Measurements from ENCODE around the gene PICK1. TPM values are rescaled to one million over a fixed set of nuclear protein-coding genes. Genes with fewer than 3 reads are reported as not detected.

Gene PICK1
- total and polyA plus RNA-seq, 2 of the 8 experiments (the other 6 are each of a cell fraction or from before 2014, with no cell fraction given) = 20.4 to 22.9 TPM

DNA sequence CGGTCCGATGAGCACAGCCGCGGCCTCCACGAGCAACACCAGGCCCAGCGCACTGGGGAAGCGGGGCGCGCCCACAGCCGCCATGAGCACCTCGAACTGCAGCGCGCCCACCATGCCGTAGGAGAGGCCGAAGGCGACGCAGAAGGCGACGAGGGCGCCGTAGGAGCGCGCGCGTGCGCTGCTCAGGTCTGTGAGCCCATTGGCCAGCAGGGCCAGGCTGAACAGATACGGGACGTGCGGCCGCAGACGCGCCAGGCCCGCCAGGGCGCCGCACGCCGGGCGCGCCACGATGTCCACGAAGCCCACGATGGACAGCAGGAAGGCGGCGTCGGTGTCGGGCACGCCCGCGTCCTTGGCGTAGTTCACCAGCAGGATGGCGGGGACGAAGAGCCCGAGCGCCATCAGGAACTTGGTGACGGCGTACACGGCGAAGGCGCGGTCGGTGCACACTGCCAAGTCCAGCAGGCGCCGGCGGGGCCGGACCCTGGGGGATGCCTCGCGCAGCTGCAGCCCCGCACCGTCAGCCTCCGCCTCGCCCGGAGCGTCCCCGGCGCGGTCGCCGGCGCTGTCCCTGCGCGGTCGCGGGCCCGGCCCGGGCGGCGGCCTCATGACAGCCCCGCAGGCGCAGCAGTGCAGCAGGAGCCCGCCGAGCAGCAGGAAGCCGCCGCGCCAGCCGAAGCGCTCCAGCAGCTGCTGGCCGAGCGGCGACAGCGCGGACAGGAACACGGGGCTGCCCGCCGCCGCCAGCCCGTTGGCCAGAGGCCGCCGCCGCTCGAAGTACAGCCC is 23.8 kb downstream of the PICK1 start:
- Histone ChIP-seq H4K20me1 (replicated peaks in 1 of 2; ENCODE audit: control insufficient read depth in 1 of 2, insufficient read depth in 2 of 2, low read length in 2 of 2) (peaks cover 0 to 1% of the 10 kb centered on the region in 2 experiments), H4K91ac (replicated peaks; ENCODE audit: insufficient read length, low read length) (peak overlapping the region; percentile 89), H3K79me1 (ENCODE audit: low read depth, low read length) (no peaks in the 10 kb centered on the region), H3K4me2 (ENCODE audit: insufficient read depth in 1 of 2, low read depth in 2 of 2, low read length in 2 of 2) (peak overlapping the region; percentile 66 to 80), H3K27ac (ENCODE audit: low read depth, low read length) (no peak overlapping the region), H3K14ac (ENCODE audit: insufficient read length) (no peak overlapping the region), H3K27me3 (replicated peaks in 1 of 4; ENCODE audit: control insufficient read depth in 3 of 4, extremely low read depth in 1 of 4, insufficient read depth in 3 of 4, low read length in 3 of 4) (peaks cover 7 to 37% (median 33%) of the 10 kb centered on the region in 4 experiments), H2AFZ (ENCODE audit: low read length) (peak overlapping the region; percentile 86; the same call in 1 of the 2 replicates), H3K4ac (replicated peaks; ENCODE audit: insufficient read length, low read depth, low read length) (peak overlapping the region; percentile 21), H3K36me3 (ENCODE audit: control insufficient read depth in 2 of 4, insufficient read depth in 4 of 4, low read length in 3 of 4) (no peaks in the 10 kb centered on the region), H2BK12ac (ENCODE audit: low read depth, low read length) (peak overlapping the region; percentile 77; the same call in 1 of the 2 replicates), H3K4me1 (replicated peaks in 1 of 4; ENCODE audit: control insufficient read depth in 3 of 4, insufficient read depth in 4 of 4, low read length in 3 of 4) (peaks cover 0 to 25% (median 18%) of the 10 kb centered on the region in 4 experiments; a peak in 6 of 7 replicates), H2BK5ac (ENCODE audit: low read depth, low read length) (no peak overlapping the region), H3K9me3 (ENCODE audit: insufficient read depth in 2 of 2, low read depth in 1 of 2, low read length in 1 of 2) (no peaks in the 10 kb centered on the region), H2BK20ac (ENCODE audit: low read length) (0 out of 2 replicates have a peak overlapping the region, but pooled peaks have one; percentile 80), H3K56ac (replicated peaks; ENCODE audit: insufficient read length, low read depth, low read length) (no peak overlapping the region), H4K8ac (ENCODE audit: extremely low read depth, insufficient read depth, low read length) (peak overlapping the region; percentile 86), H3K23ac (ENCODE audit: insufficient read length) (no peak overlapping the region), H4K5ac (ENCODE audit: insufficient read length, low read depth, low read length) (peak overlapping the region; percentile 54), H3K9ac (replicated peaks in 1 of 4; ENCODE audit: extremely low read depth in 1 of 4, low read depth in 3 of 4, low read length in 3 of 4) (no peak overlapping the region), H2BK120ac (replicated peaks; ENCODE audit: low read depth, low read length) (no peak overlapping the region), H3K23me2 (ENCODE audit: low read depth, low read length) (peaks cover 3% of the 10 kb centered on the region), H2AK5ac (ENCODE audit: low read depth, low read length) (no peak overlapping the region), H3K79me2 (ENCODE audit: control insufficient read depth in 1 of 2, insufficient read depth in 2 of 2, low read length in 2 of 2) (no peaks in the 10 kb centered on the region), H2BK15ac (ENCODE audit: low read length) (no peak overlapping the region; the same call in 1 of the 2 replicates), H3K18ac (ENCODE audit: extremely low read depth, low read length) (no peak overlapping the region; the same call in 1 of the 2 replicates), H3K4me3 (ENCODE audit: extremely low read depth in 1 of 4, insufficient read depth in 2 of 4, low read depth in 3 of 4, low read length in 4 of 4) (peak overlapping the region; percentile 24 to 48 (median 30); a peak in 7 of 8 replicates)
- CTCF ChIA-PET (ENCODE audit: partially characterized antibody) = interaction anchor here (0.9 to 2.0 kb wide), 11 partner anchors 8 to 63 kb away, joined by 3 to 11 read pairs (median 3); no protein-coding TSS in a partner anchor
- DNase-seq (ENCODE audit: low read depth in 1 of 2, low spot score in 2 of 2) (peak in 1 of 2 experiments; percentile 75), FAIRE-seq (no peak)
- 18% methylated on average over 101 of the region's 110 CpGs; no CpG with 5 or more reads in 1 of the 2 experiments for WGBS, 2 experiments (ENCODE audit: extremely low coverage in 1 of 2, insufficient coverage in 1 of 2, insufficient read length in 1 of 2, insufficient replicate concordance in 2 of 2, low coverage in 1 of 2, low lambda C conversion rate in 2 of 2, missing lambda C conversion rate in 1 of 2)
- POLR2A ChIA-PET (ENCODE audit: partially characterized antibody) = interaction anchor here (0.9 to 1.5 kb wide), 5 partner anchors 9 to 17 kb away, joined by 3 to 6 read pairs (median 4); no protein-coding TSS in a partner anchor
- TF ChIP-seq, protein P1, sequence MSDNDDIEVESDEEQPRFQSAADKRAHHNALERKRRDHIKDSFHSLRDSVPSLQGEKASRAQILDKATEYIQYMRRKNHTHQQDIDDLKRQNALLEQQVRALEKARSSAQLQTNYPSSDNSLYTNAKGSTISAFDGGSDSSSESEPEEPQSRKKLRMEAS (IDR thresholded peaks at IDR 0.05) = peak; percentile 98
- no peak for TF ChIP-seq FOSL1 (IDR thresholded peaks at IDR 0.05; ENCODE audit: insufficient read depth, low read depth, low read length)
- no peak for TF ChIP-seq RFX5 (IDR thresholded peaks at IDR 0.05; ENCODE audit: borderline replicate concordance, low read depth, low read length)
- TF ChIP-seq, protein P2, sequence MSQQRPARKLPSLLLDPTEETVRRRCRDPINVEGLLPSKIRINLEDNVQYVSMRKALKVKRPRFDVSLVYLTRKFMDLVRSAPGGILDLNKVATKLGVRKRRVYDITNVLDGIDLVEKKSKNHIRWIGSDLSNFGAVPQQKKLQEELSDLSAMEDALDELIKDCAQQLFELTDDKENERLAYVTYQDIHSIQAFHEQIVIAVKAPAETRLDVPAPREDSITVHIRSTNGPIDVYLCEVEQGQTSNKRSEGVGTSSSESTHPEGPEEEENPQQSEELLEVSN (IDR thresholded peaks at IDR 0.05) = peak; percentile 96
- no peak for TF ChIP-seq YY1 (IDR thresholded peaks at IDR 0.05; ENCODE audit: low read depth, low read length)
- TF ChIP-seq BCL11A (IDR thresholded peaks at IDR 0.05; ENCODE audit: low read depth in 2 of 2, low read length in 2 of 2) = no peak
- no peak for TF ChIP-seq GABPA (IDR thresholded peaks at IDR 0.05; ENCODE audit: borderline replicate concordance, insufficient read depth, low read length)
- no peak for TF ChIP-seq TEAD4 (IDR thresholded peaks at IDR 0.05; ENCODE audit: low read depth, low read length)
- TF ChIP-seq JUND (IDR thresholded peaks at IDR 0.05; ENCODE audit: low read length) = no peak
- no peak for TF ChIP-seq SAP30 (IDR thresholded peaks at IDR 0.05; ENCODE audit: insufficient read depth, insufficient replicate concordance, low read length)
